Uterus (tissue), 4 donors: ENCODE results near the gene ARL5B. TPM values are rescaled to one million over a fixed set of nuclear protein-coding genes. Genes with fewer than 3 reads are reported as not detected.

ENCODE experiments used
- DNase-seq, 2 donors: peaks; one replicate each; pipeline ENCODE4 v3.0.0-alpha.2; 2019 to 2020
- H3K27ac ChIP-seq, 2 donors: fragments of 200-600 bp; sonication (generic); 1 replicate in 1 of 2; 2 replicates in 1 of 2; pipeline ENCODE4 v1.5.1; 2016 to 2018
- H3K27me3 ChIP-seq, 2 donors: fragments of 200-600 bp; sonication (generic); one replicate each; pipeline ENCODE4 v1.5.1; 2018 to 2019; ENCODE audit warnings: control low read depth in 1 of 2
- H3K36me3 ChIP-seq, 2 donors: fragments of 200-600 bp; sonication (generic); one replicate each; pipeline ENCODE4 v1.5.1; 2019; ENCODE audit warnings: control low read depth in 1 of 2
- H3K4me1 ChIP-seq, 2 donors: fragments of 200-600 bp; sonication (generic); one replicate each; pipeline ENCODE4 v1.5.1; 2018 to 2019; ENCODE audit warnings: control low read depth in 1 of 2
- H3K4me3 ChIP-seq, 2 donors: fragments of 200-600 bp; sonication (generic); 1 replicate in 1 of 2; 2 replicates in 1 of 2; pipeline ENCODE4 v1.5.1; 2018 to 2019; ENCODE audit warnings: mild to moderate bottlenecking in 1 of 2
- H3K9me3 ChIP-seq, 2 donors: fragments of 200-600 bp; sonication (generic); one replicate each; pipeline ENCODE4 v1.5.1; 2019; ENCODE audit warnings: control low read depth in 1 of 2
- POLR2A ChIP-seq, 2 donors: fragments of 450-650 bp; IDR thresholded peaks; one replicate each; pipeline ENCODE4 v1.6.1; 2016; ENCODE audit warnings: antibody characterized with exemption in 2 of 2, mild to moderate bottlenecking in 1 of 2, moderate library complexity in 1 of 2
- intact Hi-C: fragments of 100-400 bp; cut with DNase I; formaldehyde crosslinking; loops from one replicate; pipeline ENCODE4 v1.15.1; 2023; ENCODE audit warnings: low total_unique reads
- total RNA-seq, 4 donors: library from RNA; depleted of rRNA in 3 of 4; stranded (reverse); fragments of >200 nt in 3 of 4; gene quantifications; one replicate each; pipeline versions ENCODE4 v1.1.0 to v1.2.4, GENCODE V29; 2014 to 2023
- TF ChIP-seq, protein P1 (sequence below), 4 experiments: fragments of 200-600 bp in 2 of 4; fragments of 450-650 bp in 2 of 4; sonication (generic) in 2 of 4; IDR thresholded peaks; one replicate each; pipeline ENCODE4 v1.5.1; 2016 to 2019; ENCODE audit warnings: antibody characterized with exemption in 4 of 4, mild to moderate bottlenecking in 2 of 4, moderate library complexity in 1 of 4
- donor health status: DM: yes; HTN: yes; CAD: no.

Gene ARL5B, protein sequence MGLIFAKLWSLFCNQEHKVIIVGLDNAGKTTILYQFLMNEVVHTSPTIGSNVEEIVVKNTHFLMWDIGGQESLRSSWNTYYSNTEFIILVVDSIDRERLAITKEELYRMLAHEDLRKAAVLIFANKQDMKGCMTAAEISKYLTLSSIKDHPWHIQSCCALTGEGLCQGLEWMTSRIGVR
- 10 to 100 TPM in 2 of 4 donors, 1 to 10 TPM in 2; 1.5 to 76.5 (median 11.6) TPM for total RNA-seq

DNA sequence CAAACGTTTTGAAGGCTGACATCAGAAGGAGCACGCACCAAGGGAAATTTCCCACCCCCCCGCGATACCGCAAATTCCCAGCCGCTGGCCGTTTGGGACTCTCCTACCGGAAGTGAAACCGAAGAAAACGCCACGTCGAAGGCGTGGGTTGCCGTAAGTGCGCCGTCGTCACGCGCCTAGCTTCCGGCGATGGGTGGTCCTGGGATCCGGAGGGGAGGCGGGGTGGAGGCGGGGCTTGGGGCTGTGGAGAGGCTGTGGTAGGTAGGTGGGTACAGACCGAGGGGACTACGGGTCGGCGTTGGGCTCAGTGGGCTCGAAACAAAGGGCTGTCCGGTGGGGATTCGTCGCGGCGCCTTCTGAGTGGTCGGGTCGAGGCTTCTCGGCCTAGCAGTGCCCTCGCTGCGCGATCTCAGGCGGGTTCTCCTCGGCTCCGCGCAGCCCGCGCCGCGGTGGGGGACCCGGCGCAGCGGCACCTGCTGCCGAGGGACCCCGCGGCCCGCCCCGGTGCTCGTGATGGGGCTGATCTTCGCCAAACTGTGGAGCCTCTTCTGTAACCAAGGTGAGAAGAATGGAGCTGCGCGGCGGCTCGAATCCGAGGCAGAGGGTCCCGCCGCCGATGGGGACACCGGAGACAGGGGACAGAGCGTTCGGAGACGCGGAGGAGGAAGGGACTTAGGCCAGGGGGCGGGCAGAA lies at the start of gene ARL5B:
Gene ARL5B (plus strand): TSS at position 307 of the 694 bp plus-strand sequence. CDS start 207 bp downstream, at position 514.
- Histone ChIP-seq H3K9me3 (no peaks in the 10 kb centered on the region), H3K4me3 (peak within 1 kb of the TSS; percentile 72 to 87), H3K36me3 (no peaks in the 10 kb centered on the region), H3K27ac (peak within 1 kb of the TSS; percentile 95 to 97), H3K4me1 (peaks cover 0 to 10% of the 10 kb centered on the region in 2 donors), H3K27me3 (no peaks in the 10 kb centered on the region)
- TF ChIP-seq, protein P1, sequence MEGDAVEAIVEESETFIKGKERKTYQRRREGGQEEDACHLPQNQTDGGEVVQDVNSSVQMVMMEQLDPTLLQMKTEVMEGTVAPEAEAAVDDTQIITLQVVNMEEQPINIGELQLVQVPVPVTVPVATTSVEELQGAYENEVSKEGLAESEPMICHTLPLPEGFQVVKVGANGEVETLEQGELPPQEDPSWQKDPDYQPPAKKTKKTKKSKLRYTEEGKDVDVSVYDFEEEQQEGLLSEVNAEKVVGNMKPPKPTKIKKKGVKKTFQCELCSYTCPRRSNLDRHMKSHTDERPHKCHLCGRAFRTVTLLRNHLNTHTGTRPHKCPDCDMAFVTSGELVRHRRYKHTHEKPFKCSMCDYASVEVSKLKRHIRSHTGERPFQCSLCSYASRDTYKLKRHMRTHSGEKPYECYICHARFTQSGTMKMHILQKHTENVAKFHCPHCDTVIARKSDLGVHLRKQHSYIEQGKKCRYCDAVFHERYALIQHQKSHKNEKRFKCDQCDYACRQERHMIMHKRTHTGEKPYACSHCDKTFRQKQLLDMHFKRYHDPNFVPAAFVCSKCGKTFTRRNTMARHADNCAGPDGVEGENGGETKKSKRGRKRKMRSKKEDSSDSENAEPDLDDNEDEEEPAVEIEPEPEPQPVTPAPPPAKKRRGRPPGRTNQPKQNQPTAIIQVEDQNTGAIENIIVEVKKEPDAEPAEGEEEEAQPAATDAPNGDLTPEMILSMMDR (IDR thresholded peaks at IDR 0.05): peak in 1 of 4 experiments; percentile 14
- peak; percentile 72 to 82 for TF ChIP-seq POLR2A (IDR thresholded peaks at IDR 0.05)
- peak; percentile 97 to 98 for DNase-seq
- intact Hi-C loops: no loop called here

DNA sequence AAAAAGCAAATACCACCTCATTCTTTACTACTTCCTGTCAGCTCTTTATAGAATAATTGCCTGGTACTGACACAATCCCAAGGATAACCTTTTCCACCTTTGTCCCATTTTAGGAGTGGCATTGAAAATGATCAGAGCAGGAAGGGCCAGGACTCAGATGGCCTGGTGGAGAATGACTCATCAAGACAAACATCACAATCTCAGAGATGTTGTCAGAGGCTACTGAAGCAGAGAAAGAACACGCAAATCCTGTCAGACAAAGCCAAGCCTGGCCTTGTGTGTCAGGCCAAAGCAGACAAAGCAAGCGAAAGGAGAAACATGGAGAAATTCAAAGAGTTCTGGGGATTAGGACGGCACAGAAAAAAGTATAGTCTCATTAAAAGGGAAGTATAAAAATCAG lies 48.7 kb upstream of the ARL5B start:
- H3K4me3 ChIP-seq: no peak overlapping the region
- intact Hi-C loops: no loop called here
- H3K27ac ChIP-seq: peak overlapping the region in 1 of 2 donors; percentile 32
- DNase-seq: no peak
- no peaks in the 10 kb centered on the region for H3K9me3 ChIP-seq
- no peaks in the 10 kb centered on the region for H3K36me3 ChIP-seq
- H3K27me3 ChIP-seq: no peaks in the 10 kb centered on the region
- H3K4me1 ChIP-seq: no peaks in the 10 kb centered on the region
- no peak for TF ChIP-seq POLR2A (IDR thresholded peaks at IDR 0.05)
- TF ChIP-seq, protein P1 (IDR thresholded peaks at IDR 0.05): no peak

DNA sequence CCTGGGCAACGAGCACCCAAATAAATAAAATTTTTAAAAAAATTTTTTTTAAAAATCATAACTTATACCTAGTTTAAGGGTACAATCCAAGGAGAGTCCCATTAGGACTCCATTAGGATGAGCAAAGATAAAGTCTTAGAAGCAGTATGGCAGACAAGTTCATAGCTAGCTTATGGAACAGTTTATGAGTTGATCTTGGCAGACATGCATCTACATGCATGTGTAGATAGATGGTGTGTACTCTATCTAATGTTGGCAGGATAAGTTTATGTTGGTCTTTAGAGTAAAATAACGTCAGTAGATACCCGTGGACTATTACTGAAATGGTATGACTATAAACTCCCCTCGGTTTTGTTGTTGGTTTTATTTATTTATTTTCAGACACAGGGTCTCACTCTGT lies 48.1 kb upstream of the ARL5B start:
- TF ChIP-seq, protein P1 (IDR thresholded peaks at IDR 0.05): no peak
- no peak for TF ChIP-seq POLR2A (IDR thresholded peaks at IDR 0.05)
- Histone ChIP-seq H3K4me3 (no peak overlapping the region), H3K4me1 (no peaks in the 10 kb centered on the region), H3K27me3 (no peaks in the 10 kb centered on the region), H3K27ac (peak overlapping the region in 1 of 2 donors; percentile 32), H3K9me3 (no peaks in the 10 kb centered on the region), H3K36me3 (no peaks in the 10 kb centered on the region)
- no peak for DNase-seq
- intact Hi-C loops: no loop called here

DNA sequence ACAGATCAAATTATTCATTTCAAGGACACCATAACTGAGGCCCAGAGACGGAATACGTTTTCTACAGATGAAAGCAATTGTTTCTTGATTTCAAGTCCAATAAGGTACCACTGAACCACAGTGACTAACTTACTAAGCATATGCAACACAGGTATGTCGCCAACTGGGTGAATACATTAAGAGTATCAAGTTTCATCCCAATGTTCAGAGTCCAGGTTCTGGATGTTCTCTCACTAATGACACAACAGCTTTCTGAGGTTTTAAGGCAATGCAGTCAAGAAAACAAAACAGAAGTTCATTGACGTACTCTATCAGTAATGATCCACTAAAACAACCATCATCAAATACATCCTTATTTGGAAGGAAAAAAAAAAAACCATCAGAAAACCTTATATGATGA lies 43.6 kb upstream of the ARL5B start:
- Histone ChIP-seq H3K27ac (no peak overlapping the region), H3K4me3 (no peak overlapping the region), H3K36me3 (no peaks in the 10 kb centered on the region), H3K27me3 (no peaks in the 10 kb centered on the region), H3K4me1 (no peaks in the 10 kb centered on the region), H3K9me3 (no peaks in the 10 kb centered on the region)
- intact Hi-C loops: no loop called here
- no peak for DNase-seq
- no peak for TF ChIP-seq POLR2A (IDR thresholded peaks at IDR 0.05)
- TF ChIP-seq, protein P1 (IDR thresholded peaks at IDR 0.05): no peak

DNA sequence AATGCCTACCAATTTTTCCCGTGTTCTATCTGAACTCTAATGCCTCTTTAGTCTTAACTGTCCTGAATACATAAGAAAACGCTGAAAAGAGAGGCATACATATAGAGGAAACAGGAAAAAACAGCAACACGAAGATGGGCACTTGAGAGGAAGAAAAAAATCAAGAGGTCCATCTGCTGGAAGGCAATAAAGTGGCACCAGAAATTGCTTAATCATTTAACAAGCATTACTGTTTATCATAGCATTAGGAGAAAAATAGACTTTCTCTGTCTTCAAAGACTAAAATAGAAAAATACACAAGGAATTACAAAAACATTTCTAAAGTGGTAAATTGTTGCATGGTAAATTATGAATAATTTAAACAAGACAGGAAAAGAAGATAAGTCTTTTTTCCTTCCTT lies 42.9 kb upstream of the ARL5B start:
- Histone ChIP-seq H3K27ac (no peak overlapping the region), H3K36me3 (no peaks in the 10 kb centered on the region), H3K27me3 (no peaks in the 10 kb centered on the region), H3K4me1 (no peaks in the 10 kb centered on the region), H3K9me3 (no peaks in the 10 kb centered on the region), H3K4me3 (no peak overlapping the region)
- intact Hi-C loops: no loop called here
- no peak for DNase-seq
- TF ChIP-seq POLR2A (IDR thresholded peaks at IDR 0.05): no peak
- TF ChIP-seq, protein P1 (IDR thresholded peaks at IDR 0.05): no peak
